Activated CD8-positive, alpha-beta memory T cell treated with anti-CD3 and anti-CD28 coated beads, Interleukin-2, amount 50 U/mL, for 1 hour (primary cell): Measurements from ENCODE around the gene ZNF462.
"Not testable (repeated sequence)": the region's sequence is repeated elsewhere in the genome, so short reads cannot be mapped to it uniquely, and the experiment has no call there.

ENCODE experiments used
- DNase-seq: peaks from one replicate; pipeline ENCODE4 v3.0.0-alpha.2; 2020; ENCODE audit errors: extremely low read depth

Gene ZNF462, protein sequence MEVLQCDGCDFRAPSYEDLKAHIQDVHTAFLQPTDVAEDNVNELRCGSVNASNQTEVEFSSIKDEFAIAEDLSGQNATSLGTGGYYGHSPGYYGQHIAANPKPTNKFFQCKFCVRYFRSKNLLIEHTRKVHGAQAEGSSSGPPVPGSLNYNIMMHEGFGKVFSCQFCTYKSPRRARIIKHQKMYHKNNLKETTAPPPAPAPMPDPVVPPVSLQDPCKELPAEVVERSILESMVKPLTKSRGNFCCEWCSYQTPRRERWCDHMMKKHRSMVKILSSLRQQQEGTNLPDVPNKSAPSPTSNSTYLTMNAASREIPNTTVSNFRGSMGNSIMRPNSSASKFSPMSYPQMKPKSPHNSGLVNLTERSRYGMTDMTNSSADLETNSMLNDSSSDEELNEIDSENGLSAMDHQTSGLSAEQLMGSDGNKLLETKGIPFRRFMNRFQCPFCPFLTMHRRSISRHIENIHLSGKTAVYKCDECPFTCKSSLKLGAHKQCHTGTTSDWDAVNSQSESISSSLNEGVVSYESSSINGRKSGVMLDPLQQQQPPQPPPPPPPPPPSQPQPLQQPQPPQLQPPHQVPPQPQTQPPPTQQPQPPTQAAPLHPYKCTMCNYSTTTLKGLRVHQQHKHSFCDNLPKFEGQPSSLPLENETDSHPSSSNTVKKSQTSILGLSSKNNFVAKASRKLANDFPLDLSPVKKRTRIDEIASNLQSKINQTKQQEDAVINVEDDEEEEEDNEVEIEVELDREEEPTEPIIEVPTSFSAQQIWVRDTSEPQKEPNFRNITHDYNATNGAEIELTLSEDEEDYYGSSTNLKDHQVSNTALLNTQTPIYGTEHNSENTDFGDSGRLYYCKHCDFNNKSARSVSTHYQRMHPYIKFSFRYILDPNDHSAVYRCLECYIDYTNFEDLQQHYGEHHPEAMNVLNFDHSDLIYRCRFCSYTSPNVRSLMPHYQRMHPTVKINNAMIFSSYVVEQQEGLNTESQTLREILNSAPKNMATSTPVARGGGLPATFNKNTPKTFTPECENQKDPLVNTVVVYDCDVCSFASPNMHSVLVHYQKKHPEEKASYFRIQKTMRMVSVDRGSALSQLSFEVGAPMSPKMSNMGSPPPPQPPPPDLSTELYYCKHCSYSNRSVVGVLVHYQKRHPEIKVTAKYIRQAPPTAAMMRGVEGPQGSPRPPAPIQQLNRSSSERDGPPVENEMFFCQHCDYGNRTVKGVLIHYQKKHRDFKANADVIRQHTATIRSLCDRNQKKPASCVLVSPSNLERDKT (N-terminal part only)

GRCh38 chr9:106862821-106863720 lies at the start of gene ZNF462:
TSS of gene ZNF462 (plus strand) at chr9:106863166. CDS start at chr9:106923384, 60,218 bp downstream.
- no peak for DNase-seq

DNA sequence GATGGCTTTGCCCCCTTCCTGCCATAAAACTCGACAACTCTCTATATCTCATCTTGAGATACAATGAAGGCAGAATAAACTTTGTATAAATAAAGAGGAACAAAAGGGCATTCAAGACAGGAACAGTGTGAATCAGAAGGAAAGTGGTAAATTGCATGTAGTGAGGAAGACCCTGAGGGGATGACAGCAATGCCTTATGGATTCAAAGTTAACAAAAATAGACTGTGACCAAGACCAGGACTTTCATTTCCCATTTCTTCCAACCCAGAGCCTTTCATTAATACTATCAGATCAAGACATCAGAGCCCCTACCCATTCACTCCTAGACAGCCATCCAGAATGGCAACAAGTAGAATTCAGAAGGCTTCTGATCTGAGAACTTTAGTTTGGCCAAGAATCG lies 46.4 kb upstream of the ZNF462 start:
- no peak for DNase-seq

GRCh38 chr9:106818034-106818433 lies 44.9 kb upstream of the ZNF462 start:
- DNase-seq, result no peak

DNA sequence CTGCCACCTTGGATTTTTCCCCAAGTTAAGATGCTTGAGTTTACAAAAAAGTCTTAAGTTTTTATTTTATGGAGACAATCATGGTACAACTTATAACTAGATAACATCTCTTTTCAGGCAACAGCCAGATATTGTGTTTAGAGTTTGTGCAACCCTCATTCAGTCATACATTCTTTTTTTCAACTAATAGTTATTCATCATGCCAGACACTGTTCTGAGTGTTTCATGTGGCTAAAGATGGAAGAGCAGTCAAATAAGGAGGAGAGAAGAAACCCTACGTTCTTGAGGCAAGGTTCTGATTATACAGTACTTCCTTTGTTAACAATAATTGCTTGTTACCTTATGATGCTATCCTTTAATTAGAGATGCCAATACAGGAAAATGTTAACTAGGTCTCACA lies 42.1 kb upstream of the ZNF462 start:
- no peak for DNase-seq

DNA sequence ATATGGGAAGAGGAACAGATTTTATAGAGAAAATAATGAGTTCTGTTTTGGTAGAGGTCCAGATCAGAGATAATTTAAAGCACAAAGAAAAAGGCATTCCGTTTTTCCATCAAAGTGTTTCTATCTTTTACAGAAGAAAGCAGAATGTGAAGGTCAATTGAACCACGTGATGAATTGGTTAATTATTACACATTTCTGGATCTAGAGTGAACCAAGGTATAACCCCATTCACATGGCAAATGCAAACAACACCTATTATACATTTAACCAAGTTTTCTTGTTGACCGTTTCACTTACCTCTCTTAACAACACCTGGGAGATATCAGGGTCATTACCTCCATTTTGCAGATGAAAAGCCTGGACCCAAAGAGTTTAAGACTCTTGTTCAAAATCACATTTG lies 34.9 kb upstream of the ZNF462 start:
- DNase-seq, result no peak

DNA sequence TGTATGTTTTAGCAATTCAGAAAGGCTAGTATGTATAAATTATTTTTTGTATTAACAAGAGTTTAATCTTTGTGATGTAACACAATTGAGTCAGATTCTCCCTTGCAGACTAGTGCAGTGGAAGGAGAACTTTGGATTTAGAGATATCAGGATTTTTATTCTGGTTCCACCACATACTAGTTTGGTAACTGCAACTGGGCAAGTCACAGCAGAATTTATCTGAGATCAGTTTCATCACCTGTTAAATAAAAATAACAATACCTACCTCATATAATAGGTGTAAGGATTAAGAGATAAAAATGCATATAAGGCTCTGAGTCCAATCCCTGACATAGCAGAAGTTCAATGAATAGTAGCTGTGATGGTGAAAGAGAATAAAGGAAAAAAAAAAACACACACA lies 34.0 kb upstream of the ZNF462 start:
- DNase-seq, result no peak

DNA sequence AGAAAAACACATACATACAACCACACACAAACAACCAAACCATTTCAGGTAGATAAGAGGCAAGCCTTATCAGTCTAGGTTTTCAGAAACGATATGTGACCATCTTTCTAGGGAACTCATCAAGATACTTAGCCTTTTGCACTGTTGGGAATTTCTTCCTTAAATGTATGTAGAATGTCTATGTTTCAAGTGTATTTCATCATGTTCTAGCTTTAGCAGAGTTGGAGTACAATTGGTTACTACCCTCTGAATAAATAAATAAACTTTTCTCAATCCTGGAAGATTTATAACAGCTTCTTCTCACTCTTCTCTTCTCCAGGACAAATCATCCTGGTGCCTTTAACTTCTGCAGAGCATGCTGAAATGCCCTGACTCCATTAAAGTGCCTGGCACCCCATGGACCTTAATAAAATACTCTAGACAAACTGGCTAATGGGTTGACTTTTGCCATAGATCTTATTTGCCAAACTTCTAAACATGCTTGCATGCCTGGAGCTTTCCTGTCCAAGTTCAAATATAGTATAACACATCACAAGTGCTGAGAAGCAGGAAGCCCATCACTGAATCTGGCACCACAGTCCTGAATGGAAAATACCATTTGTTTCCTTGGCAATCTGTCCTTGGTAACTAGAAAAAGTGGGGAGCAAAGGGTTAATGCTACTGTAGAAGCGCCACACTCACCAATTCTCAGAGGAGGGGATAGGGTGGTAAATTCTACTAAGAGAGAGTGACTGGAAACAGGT lies 33.1 kb upstream of the ZNF462 start:
- no peak for DNase-seq

- DNase-seq, result no peak
Observed at GRCh38 chr9:106830527-106831150, 32.3 kb upstream of the ZNF462 start.

GRCh38 chr9:106834888-106835287 lies 28.1 kb upstream of the ZNF462 start:
- DNase-seq, result no peak

GRCh38 chr9:106835840-106836239 lies 27.1 kb upstream of the ZNF462 start:
- DNase-seq, result no peak

GRCh38 chr9:106843371-106843770 lies 19.6 kb upstream of the ZNF462 start:
- no peak for DNase-seq

- DNase-seq, result no peak
Observed at GRCh38 chr9:106846307-106846706, 16.7 kb upstream of the ZNF462 start.

GRCh38 chr9:106846857-106847256 lies 16.1 kb upstream of the ZNF462 start:
- DNase-seq, result no peak

DNA sequence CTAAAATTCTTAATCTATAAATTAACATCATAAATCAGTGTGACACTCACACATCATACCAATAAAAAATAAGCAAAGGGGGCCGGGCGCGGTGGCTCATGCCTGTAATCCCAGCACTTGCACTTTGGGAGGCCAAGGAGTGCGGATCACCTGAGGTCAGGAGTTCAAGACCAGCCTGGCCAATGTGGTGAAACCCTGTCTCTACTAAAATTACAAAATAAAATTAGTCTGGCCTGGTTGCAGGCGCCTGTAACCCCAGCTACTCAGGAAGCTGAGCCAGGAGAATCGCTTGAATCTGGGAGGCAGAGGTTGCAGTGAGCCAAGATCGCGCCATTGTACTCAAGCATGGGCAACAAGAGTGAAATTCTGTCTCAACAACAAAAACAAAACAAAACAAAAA lies 11.3 kb upstream of the ZNF462 start:
- DNase-seq, result not testable (repeated sequence)

DNA sequence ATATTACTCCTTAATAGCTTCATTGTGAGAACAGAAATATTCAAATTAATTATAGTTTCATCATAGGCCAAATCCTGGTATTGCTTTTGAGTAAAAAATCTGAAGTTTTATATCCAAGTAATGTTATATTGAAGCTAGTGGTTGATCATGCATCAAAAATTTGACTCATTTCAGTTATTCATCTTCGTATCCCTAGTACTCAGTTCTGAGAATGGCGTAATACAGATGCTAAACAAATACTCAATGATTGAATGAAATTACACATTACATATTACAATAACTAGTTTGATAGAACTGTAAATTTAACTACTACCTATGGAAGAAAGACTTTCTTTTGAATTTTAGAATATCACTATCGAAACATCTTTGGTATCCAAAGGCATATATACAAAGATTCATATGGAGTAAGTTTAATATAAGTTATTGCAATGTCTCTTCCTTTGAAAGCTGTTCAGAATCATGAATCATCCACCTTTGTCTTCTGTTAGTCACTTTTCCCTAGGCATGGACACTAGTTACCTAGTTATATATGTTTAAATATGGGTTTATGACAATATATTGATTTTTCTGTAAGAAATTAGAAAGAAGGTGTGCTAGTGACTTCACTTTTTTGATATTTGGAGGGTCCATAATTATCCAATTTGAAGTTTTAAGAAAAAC lies 5.0 kb upstream of the ZNF462 start:
- no peak for DNase-seq

DNA sequence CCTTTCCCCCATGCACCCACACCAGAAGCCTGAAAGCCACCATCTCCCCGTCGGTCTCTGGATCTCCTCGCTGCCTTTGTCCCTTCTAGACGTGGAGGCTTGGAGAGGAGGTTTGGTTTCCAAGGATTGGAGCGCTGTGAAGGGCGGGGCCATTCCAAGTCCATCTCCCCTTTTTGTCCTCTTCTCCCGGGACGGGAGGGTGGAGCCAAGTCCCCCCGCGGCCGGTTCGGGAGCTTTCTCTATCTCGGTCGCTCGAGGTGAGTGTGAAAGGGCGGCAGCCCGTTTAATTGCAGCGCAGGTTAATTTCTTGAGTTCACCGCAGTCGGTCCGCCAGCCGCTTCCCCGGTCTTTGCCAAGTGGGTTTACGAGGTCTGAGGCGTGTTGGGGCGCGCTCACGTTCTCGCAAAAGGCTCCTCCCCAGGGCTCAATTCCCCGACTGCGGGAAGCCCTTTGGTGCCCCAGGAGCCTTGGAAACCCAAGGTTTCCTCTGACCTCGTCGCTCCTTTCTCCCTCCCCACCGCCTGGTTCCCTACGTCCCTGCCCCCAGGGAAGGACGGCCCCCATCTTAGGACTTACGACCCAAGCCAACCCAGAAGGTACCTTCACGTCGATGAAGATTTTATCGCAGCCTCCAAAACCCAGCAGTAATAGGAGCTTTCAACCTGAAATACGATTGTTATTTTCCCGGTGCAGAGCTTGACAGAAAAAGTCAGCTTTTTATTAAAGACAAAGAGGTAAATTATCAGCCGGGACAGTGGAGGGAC lies 2.8 kb upstream of the ZNF462 start:
- DNase-seq, result no peak

- no peak for DNase-seq
Observed at GRCh38 chr9:106860721-106861639, 2.0 kb upstream of the ZNF462 start.
